GM12874 (cell line): ENCODE measurements around the gene GPR17.

Source experiments
- TF ChIP-seq, protein P1 (sequence below): IDR thresholded peaks from 2 replicates; pipeline ENCODE4 v1.5.1; 2011; ENCODE audit warnings: low read depth, mild to moderate bottlenecking, control low read depth, low read length, moderate library complexity; ENCODE audit not compliant: insufficient read depth

Gene GPR17

DNA sequence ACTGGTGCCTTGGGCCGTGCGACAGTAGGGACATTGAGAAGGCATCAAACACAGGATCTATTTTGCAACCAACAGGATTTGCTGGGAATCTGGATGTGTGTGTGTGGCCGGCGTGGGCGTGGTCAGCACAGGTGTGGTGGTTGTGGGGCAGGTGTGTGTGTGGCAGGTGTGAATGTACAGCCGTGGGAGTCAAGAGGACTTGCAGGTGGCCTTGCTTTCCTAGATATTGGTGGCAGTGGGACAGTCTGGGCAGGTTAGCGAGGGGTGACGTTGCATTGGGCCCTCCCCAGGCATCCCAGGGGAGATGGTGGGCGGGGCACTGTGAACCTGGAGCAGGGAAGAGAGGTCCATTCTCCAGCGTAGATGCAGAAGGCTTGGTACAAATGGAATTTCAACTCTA is 32.6 kb downstream of the GPR17 start:
- TF ChIP-seq, protein P1, sequence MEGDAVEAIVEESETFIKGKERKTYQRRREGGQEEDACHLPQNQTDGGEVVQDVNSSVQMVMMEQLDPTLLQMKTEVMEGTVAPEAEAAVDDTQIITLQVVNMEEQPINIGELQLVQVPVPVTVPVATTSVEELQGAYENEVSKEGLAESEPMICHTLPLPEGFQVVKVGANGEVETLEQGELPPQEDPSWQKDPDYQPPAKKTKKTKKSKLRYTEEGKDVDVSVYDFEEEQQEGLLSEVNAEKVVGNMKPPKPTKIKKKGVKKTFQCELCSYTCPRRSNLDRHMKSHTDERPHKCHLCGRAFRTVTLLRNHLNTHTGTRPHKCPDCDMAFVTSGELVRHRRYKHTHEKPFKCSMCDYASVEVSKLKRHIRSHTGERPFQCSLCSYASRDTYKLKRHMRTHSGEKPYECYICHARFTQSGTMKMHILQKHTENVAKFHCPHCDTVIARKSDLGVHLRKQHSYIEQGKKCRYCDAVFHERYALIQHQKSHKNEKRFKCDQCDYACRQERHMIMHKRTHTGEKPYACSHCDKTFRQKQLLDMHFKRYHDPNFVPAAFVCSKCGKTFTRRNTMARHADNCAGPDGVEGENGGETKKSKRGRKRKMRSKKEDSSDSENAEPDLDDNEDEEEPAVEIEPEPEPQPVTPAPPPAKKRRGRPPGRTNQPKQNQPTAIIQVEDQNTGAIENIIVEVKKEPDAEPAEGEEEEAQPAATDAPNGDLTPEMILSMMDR, result no peak

DNA sequence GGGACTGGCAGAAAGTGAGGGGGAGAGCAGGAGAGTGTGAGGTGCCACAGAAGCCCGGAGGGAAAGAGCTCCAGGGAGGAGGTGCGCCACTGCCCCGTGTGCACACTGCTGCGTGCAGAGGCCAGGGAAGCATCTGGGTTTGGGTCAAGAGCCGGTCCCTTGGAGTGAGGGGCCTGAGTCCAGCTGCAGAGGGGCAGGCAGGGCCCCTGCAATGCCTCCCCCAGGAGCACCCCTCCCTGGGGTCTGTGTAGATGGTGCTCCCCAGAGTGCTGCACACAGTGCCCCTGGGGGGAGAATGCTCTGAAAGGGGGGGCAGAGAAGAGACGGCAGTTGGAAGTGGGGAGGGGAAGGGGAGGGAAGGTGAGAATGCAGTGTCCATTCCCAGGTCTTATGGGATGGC is 33.0 kb downstream of the GPR17 start:
- TF ChIP-seq, protein P1, result no peak

DNA sequence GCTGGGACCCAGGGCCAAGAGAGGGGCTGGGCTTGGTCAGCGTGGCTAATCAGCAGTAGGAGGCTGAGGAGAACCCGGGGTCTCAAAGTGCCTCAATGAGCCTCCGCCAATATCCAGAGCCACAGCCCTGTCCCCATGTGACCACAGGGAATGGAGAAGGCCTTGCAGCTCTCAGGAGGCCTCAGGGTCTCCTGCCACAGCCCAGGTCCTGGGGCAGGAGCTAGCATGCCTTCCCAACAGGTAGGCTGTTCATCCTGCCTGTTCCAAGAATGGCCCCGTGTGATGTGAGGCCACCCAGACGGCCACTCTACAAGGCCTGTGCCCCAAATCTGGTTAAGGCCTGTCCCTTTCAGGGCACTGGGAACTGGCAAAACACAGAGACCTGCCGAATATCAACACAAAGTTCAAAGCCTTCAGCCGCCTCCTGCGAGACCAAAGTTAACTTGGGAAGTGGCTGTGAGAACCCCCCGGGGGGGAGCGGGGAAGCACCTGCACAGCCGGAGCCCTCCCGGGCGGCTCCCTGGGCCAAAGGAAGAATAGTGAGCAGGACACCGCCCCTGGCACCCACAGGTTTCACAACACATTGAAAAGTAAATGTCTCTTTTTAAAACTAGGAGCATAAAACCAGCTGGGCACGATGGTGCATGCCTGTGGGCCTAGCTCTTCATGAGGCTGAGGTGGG is 33.9 kb downstream of the GPR17 start:
- TF ChIP-seq, protein P1, result no peak

DNA sequence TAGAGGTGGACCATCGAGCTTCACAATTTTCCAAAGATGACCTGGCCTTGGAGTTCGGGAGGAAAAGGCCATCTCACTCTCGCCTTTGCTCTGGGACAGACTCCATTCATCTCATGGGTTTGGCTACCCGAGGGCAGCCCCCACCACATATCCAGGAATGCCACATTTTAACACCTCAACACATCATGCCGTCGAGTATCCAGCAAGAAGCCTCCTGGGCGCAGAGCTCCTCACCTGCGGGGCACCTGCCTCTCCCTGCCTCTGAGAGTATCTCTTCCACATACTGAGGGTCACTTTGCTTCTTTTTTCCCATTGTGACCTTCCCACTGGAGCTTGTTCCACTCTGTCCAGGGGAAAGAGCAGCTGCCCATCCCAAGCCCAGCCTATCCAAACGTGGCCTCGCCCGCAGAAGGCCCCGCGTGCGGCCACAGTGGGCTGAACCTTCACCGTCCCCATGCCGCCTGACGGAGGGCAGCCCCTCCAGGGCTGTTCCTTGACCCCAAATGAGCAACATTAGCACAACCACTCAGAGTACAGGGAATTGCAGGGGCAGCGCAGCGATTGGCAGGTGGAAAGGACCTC is 34.8 kb downstream of the GPR17 start:
- TF ChIP-seq, protein P1, result no peak

DNA sequence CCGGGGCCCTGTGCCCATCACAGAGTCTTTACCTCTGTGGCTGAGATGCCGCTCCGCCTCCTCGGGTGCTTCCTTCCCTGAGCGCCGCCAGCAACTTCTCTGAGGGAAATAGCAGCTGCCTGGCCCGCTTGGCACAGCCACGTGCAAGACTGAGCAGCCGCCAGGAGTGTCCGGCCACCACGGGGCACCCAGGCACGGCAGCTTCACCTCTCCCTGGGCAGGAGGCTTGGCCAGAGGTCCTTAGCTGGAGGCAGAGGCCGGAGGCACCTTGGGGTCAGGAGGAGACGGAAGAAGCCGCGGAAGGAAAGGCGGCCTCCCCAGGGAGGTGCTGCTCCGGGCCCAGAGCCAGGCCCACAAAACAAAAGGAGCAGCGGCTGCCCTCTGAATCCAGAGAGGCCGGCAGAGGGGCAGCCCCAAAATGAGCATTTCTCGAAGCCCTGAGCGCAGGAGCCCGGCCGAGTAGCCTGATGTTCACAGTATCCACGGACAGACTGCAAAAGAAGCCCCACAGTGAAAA is 35.4 kb downstream of the GPR17 start:
- TF ChIP-seq, protein P1, result no peak

DNA sequence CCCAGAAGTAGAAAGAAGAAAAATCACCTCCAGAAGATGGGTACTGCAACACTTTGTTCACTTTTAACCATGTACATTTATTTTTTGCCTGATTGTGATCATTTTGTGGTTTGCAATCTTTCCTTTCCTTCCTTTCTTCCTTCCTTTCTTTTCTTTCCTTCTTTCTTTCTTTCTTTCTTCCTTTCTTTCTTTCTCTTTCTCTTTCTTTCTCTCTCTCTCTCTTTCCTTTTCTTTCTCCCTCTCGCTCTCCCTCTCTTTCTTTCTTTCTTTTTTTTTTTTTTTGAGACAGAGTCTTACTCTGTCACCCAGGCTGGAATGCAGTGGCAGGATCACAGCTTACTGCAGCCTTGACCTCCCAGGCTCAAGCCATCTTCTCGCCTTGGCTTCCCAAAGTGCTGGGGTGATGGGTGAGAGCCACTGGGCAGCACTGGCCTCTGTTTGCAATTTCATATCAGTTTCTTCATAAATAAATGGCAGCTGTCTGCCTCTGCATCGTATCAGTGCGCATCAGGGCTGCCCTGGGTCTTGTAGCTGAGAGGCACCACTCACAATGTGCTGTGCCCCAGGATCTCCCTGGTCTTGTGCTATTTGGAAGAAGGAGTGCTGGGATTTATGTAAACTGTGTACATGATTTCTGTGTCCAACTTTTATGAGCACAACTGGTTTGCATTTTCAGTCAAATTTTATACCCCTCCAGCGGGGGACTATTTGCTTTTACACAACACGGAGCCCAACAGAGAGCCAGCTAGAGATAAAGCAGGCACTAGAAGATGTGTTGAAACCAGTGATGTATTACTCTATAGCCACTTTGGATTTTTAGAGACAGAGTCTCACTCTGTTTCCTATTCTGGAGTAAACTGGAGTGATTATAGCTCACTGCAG is 36.3 kb downstream of the GPR17 start:
- TF ChIP-seq, protein P1, result no peak

DNA sequence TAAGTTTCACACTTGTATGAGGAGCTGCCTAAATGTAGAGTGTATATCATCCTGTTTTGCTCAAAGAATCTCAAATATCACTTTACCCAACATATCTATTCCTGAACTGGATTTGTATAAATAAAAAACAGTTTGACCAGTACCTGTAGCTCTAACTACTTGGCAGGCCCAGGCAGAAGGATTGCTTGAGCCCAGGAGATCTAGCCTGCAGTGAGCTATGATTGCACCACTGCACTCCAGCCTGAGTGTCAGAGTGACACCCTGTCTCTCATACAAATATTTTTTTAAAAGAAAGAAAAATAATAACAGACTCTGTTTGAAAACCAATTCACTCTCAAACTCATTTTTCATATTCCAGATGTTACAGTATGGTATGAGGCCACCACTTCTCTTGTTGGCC is 37.1 kb downstream of the GPR17 start:
- TF ChIP-seq, protein P1, result no peak
